Adrenal gland (tissue), 5 donors: ENCODE data around the gene BCKDHA.
A peak's percentile ranks its signal among the peaks of the same experiment; 100 is the strongest.

Experiments
- POLR2A ChIP-seq, 2 donors: fragments of 450-650 bp; IDR thresholded peaks; one replicate each; pipeline ENCODE4 v1.6.1; 2017; ENCODE audit warnings: antibody characterized with exemption in 2 of 2, mild to moderate bottlenecking in 2 of 2, moderate library complexity in 1 of 2
- TF ChIP-seq, protein P1 (sequence below), 6 experiments: fragments of 450-650 bp in 4 of 6; fragments of 200-600 bp in 2 of 6; sonication (generic) in 1 of 6; IDR thresholded peaks; 1 replicate in 5 of 6; 2 replicates in 1 of 6; pipeline versions ENCODE4 v1.5.1 to v1.8.0; 2016 to 2021; ENCODE audit warnings: antibody characterized with exemption in 6 of 6, mild to moderate bottlenecking in 2 of 6, moderate library complexity in 1 of 6
- donor health status: DM: no; HTN: no; CAD: no.

DNA sequence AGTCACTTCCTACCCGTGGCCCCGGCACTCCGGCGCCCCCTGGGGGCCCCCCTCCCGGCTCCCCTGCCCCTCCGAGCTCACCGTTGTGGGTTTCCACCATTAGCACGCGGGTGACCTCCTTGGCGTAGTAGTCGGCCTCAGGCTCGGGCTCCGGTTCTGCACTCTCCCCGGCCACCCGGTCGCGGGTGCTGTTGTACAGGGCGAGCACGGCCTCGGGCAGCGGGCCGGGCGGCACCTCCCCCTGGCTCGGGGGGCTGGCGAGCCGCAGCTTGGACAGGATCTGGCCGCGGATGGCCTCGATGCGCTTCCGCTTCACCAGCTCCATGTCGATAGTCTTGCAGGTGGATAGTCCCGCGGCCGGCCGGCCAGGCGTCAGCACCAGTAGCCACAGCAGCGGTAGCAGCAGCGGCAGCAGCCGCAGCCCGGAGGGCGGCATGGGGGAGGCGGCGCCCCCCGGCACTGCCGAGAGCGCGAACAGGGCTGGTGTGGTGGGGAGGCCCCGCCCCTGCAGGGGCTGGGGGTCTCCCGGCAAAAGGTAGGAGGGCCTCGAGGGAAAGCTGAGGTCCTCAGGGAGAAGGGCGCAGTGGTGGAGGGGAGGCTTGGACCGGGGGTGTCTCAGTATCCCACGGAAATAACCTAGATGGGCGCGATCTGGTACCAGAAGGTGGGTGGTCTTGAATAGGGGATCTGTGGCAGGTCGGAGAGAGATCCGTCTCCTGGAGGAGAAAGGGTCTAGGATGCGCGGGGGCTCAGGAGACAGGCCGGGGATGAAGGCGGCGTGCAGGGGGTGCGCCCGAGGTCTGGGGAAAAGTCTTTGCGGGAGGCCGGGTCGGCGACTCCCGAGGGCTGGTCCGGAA lies 44.8 kb upstream of the BCKDHA start:
- TF ChIP-seq, protein P1, sequence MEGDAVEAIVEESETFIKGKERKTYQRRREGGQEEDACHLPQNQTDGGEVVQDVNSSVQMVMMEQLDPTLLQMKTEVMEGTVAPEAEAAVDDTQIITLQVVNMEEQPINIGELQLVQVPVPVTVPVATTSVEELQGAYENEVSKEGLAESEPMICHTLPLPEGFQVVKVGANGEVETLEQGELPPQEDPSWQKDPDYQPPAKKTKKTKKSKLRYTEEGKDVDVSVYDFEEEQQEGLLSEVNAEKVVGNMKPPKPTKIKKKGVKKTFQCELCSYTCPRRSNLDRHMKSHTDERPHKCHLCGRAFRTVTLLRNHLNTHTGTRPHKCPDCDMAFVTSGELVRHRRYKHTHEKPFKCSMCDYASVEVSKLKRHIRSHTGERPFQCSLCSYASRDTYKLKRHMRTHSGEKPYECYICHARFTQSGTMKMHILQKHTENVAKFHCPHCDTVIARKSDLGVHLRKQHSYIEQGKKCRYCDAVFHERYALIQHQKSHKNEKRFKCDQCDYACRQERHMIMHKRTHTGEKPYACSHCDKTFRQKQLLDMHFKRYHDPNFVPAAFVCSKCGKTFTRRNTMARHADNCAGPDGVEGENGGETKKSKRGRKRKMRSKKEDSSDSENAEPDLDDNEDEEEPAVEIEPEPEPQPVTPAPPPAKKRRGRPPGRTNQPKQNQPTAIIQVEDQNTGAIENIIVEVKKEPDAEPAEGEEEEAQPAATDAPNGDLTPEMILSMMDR (IDR thresholded peaks at IDR 0.05): peak in 4 of 6 experiments; percentile 1 to 27 (median 16)
- no peak for TF ChIP-seq POLR2A (IDR thresholded peaks at IDR 0.05)
